ENCODE data around the gene YIPF6.
A peak's percentile ranks its signal among the peaks of the same experiment; 100 is the strongest.
"Not testable (repeated sequence)": the region's sequence is repeated elsewhere in the genome, so short reads cannot be mapped to it uniquely, and the experiment has no call there.

YIPF6 gene, protein sequence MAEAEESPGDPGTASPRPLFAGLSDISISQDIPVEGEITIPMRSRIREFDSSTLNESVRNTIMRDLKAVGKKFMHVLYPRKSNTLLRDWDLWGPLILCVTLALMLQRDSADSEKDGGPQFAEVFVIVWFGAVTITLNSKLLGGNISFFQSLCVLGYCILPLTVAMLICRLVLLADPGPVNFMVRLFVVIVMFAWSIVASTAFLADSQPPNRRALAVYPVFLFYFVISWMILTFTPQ

DNA sequence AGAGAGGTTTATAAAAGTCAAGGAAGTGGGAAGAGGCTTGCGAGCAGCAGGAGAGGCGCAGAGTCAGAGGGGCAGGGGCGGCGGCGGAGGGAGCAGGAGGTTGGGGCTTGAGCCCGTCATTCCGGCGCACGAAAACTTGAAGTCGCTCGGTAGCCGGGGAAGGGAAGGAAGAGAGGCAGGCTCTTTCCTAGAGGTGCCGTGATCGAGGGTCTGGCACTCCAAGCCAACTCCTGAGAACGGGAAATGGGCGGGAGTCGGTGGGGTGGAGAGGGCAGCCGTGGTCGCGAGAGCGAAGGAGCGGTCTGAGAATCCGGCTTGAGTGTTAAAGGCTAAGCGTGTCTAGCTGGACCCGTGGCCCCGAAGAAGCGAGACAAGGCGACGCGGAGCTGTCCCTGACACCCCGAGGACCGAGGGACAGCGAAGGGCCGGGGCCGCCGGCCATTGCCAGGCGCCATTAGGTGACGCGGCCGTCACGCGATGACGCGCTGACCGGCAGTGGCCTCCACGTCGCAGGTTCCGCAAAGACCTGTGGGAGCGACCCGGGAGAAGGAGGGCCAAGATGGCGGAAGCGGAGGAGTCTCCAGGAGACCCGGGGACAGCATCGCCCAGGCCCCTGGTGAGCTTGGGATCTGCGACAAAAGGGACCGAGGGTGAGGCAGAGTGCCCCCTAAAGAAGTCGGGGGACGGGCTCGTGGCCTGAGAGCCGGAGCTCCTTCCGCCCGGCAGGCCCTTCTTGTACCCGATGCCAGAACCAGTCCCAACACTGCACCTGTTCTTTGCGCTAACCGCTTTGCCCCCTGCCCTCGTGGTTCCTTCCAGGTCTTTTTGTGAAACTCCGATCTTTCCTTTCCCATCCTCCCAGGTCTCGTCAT is at the start of gene YIPF6:
Gene YIPF6, plus strand, starts transcription at position 544 of the 872 bp plus-strand sequence. Its CDS starts 16 bp downstream, at position 560.
- DNase-seq (ENCODE audit: low read depth), result peak; percentile 37

DNA sequence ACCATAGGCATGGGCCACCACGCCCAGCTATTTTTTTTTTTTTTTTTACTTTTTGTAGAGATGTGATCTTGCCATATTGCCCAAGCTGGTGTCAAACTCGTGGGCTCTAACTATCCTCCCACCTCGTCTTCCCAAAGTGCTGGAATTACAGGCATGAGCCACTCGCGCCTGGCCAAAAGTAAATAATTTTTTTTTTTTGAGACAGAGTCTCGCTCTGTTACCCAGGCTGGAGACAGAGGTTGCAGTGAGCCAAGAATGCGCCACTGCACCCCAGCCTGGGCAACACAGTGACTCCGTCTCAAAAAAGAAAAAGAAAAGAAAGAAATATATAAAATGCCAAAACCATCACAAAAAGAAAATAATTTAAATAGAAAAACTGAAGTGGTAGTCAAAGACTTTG is 47.1 kb upstream of the YIPF6 start:
- DNase-seq (ENCODE audit: low read depth), result no peak

DNA sequence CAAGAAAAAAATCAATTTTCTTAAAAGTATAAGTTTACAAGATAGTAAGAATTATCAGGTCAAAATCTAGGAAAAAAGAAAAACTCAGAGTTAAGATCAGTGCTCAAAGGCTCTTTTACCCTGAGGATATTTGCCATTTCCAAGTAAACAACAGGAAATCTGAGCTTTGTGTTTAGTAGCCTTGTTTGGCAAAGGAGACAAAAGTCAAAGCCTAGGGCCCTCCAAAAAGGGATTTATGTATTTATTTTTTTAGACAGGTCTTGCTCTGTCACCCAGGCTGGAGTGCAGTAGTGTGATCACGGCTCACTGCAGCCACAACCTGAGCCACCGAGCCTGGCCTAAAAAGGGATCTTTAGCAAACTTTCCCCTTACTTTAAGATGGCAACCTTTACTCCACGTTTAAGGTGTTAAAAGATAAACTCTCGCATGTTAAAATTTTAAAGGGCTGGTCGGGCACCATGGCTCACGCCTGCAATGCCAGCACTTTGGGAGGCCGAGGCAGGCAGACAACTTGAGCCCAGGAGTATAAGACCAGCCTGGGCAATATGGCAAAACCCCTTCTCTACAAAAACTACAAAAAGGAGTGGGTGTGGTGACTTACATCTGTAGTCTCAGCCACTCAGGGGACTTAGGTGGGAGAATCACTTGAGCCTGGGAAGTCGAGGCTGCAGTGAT is 44.2 kb upstream of the YIPF6 start:
- DNase-seq (ENCODE audit: low read depth), result no peak

DNA sequence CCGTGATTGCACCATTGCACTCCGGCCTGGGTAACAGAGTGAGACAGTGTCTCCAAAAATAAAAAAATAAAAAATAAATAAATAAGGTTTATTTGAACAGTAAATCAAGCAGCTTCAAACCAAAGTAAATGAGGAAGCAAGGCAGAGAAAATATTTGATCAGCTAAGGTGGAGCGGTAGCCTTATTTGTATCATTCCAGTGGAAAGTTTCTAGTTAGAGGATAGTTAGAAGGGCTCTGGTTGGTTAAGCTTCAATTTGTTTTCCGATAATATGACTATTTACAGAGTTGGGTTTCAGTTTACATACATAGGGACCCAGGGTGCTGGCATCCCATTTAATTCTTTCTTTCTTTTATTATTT is 43.7 kb upstream of the YIPF6 start:
- DNase-seq (ENCODE audit: low read depth), result no peak

DNA sequence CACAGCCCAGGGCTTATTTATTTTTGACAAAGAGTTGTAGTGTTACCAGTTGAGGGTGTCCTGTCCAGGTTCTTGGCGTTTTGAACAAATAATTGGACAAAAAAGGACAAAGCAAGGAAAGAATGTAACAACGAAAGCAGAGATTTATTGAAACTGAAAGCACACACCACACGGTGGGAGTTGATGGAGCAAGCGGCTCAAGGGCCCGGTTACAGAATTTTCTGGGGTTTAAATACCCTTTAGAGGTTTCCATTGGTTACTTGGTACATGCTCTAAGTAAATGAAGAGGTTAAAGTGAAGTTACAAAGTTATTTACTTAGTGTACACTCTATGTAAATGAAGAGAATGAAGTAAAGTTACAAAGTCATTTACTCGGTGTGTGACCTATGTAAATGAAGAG is 37.8 kb upstream of the YIPF6 start:
- no peak for DNase-seq (ENCODE audit: low read depth)

DNA sequence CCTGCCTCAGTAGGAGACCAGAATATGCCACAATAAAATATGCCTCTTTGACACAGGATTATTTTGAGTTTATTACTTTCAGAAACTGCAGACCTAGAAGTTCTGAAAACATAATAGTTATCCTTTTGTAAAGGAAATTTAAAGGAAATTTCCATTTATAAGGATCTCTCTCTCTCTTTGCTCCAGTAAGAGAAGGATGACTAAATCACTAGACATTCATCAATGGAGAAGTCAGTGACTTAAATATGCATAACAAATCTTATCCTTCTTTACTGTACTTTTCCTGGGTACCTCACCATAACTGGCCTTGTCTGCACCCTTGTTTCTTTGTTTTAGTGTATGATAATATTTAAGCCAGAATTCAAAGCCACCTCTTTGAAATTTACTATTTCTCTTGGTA is 37.3 kb upstream of the YIPF6 start:
- DNase-seq (ENCODE audit: low read depth), result no peak

DNA sequence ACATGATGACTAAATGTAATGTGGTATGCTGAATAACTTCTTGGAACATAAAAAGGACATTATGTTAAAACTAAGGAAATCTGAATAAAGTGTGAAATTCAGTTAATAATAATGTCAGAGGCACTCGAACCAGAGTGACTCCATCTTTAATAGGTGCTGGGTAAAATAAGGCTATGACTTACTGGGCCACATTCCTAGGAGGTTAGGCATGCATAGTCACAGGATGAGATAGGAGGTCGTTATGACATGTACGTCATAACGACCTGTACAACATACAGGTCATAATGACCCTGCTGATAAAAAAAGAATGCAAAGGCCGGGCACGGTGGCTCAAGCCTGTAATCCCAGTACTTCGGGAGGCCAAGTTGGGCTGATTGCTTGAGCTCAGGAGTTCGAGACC is 36.7 kb upstream of the YIPF6 start:
- DNase-seq (ENCODE audit: low read depth), result no peak

DNA sequence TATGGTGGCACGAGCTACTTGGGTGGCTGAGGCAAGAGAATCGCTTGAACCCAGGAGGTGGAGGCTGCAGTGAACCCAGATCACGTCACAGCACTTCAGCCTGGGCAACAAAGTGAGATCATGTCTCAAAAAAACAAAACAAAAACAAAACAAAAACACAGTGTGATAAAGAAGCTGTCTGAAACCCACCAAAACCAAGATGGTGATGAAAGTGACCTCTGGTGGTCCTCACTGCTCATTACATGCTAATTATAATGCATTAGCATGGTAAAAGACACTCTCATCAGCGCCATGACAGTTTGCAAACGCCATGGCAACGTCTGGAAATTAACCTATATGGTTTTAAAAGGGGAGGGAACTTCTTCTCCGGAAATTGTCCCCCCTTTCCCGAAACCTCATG is 36.2 kb upstream of the YIPF6 start:
- no peak for DNase-seq (ENCODE audit: low read depth)

DNA sequence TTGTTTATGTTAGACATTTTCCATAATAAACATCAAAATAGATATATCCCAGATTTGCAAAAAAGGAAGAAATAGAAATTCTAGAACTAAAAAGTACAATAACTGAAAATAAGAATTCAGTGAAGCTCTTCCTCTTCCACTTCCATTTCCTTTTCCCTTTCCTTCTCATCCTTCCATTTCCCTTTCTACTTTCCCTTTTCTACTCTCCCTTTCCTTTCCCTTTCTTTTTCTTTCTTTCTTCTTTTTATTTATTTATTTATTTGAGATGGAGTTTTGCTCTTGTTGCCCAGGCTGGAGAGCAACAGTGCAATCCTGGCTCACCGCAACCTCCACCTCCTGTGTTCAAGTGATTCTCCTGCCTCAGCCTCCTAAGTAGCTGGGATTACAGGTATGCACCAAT is 35.0 kb upstream of the YIPF6 start:
- no peak for DNase-seq (ENCODE audit: low read depth)

DNA sequence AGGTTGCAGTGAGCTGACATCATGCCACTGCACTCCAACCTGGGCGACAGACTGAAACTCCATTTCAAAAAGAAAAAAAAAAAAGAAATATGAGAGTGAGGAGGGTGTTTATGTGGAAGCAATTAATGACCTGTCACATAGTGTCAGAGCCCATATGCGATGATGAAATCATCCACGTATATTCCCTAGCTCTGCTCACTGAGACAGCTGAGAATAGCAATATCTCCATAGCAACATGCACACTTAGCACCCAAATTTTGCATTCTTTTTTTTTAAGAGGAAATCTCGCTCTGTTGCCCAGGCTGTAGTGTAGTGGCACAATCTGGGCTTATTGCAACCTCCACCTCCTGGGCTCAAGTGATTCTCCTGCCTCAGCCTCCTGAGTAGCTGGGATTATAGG is 34.1 kb upstream of the YIPF6 start:
- no peak for DNase-seq (ENCODE audit: low read depth)

DNA sequence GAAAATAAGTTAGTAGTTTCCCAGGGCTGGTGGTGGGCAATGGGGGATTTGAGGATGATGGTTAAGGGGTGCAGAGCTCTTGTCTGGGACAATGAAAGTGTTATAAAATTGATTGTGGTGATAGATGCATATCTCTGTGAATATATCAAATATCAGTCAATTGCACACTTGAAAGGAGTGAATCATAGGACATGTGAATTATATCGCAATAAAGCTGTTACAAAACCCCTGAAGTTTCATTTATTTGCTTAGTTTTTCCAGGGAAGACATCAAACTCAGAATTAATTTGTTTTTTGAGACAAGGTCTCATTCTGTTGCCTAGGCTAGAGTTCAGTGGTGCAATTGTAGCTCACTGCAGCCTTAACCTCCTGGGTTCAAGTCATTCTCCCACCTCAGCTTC is 17.9 kb upstream of the YIPF6 start:
- DNase-seq (ENCODE audit: low read depth), result no peak

DNA sequence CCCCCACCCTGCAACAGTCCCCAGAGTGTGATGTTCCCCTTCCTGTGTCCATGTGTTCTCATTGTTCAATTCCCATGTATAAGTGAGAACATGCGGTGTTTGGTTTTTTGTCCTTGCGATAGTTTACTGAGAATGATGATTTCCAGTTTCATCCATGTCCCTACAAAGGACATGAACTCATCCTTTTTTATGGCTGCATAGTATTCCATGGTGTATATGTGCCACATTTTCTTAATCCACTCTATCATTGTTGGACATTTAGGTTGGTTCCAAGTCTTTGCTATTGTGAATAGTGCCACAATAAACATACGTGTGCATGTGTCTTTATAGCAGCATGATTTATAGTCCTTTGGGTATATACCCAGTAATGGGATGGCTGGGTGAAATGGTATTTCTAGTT is 12.7 kb upstream of the YIPF6 start:
- not testable (repeated sequence) for DNase-seq (ENCODE audit: low read depth)

DNA sequence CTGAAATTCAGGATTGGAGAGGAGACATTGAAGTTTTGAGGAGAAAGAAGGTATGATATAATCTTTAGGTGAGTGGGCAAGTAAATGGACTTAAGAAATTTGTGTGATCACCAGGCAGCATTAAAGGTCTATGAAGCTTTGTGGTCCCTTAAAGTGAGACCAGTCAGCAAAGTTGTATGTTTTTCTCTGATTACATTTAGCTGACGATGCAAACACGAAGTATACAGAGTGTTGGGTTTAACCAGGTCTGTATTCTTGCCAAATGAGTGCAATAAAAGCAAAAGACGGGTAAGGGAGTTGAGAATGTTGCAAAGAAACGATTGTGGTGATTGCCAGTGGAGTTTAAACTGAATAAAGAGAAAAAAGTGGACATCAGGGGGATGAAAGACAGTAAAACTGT is 11.6 kb upstream of the YIPF6 start:
- DNase-seq (ENCODE audit: low read depth), result no peak

DNA sequence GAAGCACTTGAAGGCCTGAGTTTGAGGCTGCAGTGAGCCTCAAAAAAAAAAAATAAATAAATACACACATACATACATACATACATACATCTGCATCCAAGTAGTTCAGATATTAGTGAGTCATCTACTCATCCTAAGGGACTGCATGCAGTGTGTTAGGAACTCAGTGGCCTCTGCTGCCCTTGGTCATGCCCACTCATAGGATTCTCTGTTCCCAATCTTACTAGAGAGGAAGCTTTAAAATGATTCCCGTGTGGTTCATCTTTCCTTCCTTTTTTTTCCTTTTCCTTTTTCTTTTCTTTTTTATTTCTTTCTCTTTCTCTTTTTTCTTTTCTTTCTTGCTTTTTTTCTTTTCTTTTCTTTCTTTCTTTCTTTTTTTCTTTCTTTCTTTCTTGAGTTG is 10.9 kb upstream of the YIPF6 start:
- no peak for DNase-seq (ENCODE audit: low read depth)

DNA sequence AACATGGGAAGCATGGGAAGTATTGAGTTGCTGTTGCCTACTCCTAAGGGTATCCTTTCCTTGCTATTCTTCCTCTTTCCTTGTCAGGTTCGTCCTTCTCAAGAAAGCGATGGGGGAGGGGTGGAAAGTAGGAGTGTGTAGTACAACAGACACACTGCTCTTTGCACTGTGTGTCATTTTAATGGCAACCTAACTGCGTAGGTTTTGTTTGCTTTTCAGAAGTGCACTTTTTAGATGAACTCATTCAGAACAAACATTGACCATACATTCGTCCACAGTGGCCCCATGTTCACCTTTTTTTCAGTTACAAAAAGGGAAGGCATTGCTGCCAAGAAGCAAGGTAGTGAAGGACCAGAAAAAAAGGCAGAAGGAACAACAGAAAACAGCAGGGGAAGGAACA is 10.2 kb upstream of the YIPF6 start:
- no peak for DNase-seq (ENCODE audit: low read depth)

DNA sequence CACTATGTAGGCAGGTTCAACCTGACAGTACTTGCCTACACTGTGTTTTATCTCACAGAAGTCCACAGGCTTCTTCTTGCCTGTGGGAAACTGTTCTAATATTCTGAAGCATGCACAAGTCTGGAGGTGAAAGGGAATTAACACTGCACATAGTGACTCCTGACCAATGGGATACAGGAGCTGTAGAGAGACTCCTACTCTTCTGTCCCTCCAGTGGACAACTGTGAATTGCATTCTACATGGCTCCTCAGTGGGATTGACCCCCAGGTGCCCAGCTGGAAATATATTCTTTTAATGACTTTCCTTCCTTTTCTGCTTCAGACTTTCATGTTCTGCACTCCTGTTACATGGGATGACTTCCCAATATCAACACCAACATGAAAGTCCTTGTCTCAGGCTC is 8.2 kb upstream of the YIPF6 start:
- DNase-seq (ENCODE audit: low read depth), result no peak

DNA sequence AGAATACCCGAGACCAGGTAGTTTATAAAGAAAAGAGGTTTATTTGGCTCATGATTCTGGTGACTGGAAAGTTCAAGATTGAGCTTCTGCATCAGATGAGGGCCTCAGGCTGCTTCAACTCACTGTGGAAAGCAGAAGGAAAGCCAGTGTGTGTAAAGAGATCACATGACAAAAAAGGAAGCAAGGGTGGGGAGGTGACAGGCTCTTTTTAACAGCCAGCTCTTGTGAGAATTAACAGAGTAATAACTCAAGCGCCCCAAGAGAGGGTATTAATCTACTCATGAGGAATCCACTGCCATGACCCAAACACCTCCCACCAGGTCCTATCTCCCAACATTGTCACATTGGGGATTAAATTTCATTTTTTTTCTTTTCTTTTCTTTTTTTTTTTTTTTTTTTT is 6.3 kb upstream of the YIPF6 start:
- DNase-seq (ENCODE audit: low read depth), result no peak

DNA sequence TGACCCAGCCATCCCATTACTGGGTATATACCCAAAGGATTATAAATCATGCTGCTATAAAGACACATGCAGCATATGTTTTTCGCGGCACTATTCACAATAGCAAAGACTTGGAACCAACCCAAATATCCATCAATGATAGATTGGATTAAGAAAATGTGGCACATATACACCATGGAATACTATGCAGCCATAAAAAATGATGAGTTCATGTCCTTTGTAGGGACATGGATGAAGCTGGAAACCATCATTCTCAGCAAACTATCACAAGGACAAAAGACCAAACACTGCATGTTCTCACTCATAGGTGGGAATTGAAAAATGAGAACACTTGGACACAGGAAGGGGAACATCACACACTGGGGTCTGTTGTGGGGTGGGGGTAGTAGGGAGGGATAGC is 5.1 kb upstream of the YIPF6 start:
- not testable (repeated sequence) for DNase-seq (ENCODE audit: low read depth)

DNA sequence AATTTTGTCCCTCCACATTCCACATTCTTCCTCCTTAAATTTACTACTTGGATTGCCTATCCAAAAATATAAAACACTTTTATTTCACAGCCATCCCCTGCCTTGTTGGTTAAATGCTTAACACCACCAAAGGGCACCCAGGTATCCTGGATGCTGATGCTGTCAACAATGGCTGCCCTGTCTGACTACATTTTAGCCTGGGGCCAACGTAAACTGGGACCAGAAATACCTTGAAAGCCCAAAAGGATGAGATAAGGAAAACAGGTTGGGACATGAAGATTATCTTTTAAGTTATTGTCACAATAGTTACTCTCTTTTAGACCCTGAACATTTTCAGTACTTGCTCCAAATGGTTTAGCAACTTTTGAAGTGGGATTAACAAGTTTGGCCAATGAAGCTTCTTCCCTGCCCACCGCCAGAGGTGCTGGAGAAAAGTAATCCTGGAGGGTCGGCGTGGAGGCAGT is 775 bp upstream of the YIPF6 start:
- DNase-seq (ENCODE audit: low read depth), result no peak

DNA sequence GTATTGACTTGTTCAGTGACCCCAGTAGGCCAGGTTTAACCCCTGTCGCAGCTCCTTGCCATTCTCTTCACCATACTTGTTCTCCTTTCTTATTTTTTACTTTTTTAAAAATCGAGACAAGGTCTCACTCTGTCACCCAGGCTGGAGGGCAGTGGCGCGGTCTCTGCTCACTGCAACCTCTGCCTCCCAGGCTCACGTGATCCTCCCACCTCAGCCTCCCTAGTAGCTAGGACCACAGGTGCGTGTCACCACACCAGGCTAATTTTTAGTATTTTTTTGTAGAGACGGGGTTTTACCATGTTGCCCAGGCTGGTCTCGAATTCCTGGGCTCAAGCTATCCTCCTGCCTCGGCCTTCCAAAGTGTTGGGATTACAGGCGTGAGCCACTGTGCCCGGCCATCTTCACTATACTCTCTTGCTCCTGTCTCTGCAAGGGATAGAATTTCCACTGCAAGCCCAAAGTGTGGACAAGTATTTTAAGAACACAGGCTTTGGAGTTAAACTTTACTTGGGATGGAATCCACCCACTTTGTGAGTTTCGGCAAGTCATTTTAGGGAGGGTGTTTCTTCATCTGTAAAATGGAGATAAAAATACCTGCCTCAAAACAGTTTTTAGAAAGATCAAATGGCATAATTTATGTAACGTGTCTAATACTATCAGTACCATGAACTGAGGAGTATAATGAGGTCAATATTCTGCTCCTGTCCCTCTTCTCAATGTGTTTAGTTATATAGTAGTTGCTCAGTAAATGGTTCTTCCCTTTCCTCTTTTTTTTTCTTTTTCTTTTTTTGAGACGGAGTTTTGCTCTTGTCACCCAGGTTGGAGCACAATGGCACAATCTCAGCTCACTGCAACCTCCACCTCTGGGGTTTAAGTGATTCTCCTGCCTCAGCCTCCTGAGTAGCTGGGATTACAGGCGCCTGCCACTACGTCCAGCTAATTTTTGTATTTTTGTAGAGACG is 973 bp downstream of the YIPF6 start:
- no peak for DNase-seq (ENCODE audit: low read depth)

DNA sequence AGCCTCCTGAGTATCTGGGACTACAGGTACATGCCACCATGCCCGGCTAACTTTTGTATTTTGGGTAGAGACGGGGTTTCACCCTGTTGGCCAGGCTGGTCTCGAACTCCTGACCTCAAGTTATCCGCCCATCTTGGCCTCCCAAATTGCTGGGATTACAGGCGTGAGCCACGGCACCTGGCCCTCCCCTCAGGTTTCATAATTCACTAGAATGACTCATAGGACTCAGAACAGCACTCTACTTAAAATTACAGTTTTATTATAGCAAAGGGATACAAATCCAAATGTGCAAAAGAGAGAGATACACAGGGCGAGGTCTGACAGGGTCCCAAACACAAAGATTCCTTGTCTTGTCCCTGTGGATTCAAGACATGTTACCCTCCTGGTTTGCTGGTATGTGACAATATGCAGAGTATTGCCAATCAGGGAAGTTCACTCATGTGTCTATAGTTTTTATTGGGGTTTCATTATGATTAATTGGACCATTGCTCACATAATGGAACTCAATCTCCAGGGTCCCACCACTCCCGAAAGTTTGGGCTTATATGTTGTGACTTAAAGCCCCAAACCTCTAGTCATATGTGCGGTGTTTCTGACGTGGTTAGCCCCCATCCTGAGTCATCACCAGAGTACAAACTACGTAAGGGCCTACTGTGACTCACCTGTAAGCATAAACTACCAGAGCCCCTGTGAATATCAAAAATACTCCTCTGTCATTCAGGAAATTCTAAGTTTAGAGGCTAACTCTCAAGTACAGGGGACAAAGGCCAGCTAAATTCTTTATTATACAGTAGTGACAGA is 5.2 kb downstream of the YIPF6 start:
- no peak for DNase-seq (ENCODE audit: low read depth)
